ES-I3 (cell line): Measurements from ENCODE around the gene PAPPA.

Source experiments
- H3K36me3 ChIP-seq: 2 replicates; pipeline ENCODE4 v1.6.1; 2013; ENCODE audit warnings: mild to moderate bottlenecking, low read length, control low read depth, moderate library complexity; ENCODE audit not compliant: insufficient read depth
- H3K4me1 ChIP-seq: 2 replicates; pipeline ENCODE4 v1.6.1; 2013; ENCODE audit warnings: mild to moderate bottlenecking, control low read depth, low read length; ENCODE audit not compliant: insufficient read depth
- H3K9ac ChIP-seq: 2 replicates; pipeline ENCODE4 v1.6.1; 2013; ENCODE audit warnings: low read depth, mild to moderate bottlenecking, low read length, moderate library complexity
- H3K9me3 ChIP-seq: 2 replicates; pipeline ENCODE4 v1.6.1; 2013; ENCODE audit warnings: mild to moderate bottlenecking, low read length, moderate library complexity; ENCODE audit not compliant: control insufficient read depth, insufficient read depth

The PAPPA gene

DNA sequence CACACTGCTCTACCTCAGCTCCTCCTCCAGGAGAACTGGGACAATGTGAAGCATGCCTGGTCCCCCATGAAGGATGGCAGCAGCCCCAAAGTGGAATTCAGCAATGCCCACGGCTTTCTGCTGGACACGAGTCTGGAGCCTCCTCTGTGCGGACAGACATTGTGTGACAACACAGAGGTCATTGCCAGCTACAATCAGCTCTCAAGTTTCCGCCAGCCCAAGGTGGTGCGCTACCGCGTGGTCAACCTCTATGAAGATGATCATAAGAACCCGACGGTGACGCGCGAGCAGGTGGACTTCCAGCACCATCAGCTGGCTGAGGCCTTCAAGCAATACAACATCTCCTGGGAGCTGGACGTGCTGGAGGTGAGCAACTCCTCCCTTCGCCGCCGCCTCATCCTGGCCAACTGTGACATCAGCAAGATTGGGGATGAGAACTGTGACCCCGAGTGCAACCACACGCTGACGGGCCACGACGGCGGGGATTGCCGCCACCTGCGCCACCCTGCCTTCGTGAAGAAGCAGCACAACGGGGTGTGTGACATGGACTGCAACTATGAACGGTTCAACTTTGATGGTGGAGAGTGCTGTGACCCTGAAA, 34.1 kb downstream of the PAPPA start:
- no peaks in the 10 kb centered on the region for H3K4me1 ChIP-seq
- H3K36me3 ChIP-seq: no peaks in the 10 kb centered on the region
- H3K9ac ChIP-seq: no peak overlapping the region
- no peaks in the 10 kb centered on the region for H3K9me3 ChIP-seq

DNA sequence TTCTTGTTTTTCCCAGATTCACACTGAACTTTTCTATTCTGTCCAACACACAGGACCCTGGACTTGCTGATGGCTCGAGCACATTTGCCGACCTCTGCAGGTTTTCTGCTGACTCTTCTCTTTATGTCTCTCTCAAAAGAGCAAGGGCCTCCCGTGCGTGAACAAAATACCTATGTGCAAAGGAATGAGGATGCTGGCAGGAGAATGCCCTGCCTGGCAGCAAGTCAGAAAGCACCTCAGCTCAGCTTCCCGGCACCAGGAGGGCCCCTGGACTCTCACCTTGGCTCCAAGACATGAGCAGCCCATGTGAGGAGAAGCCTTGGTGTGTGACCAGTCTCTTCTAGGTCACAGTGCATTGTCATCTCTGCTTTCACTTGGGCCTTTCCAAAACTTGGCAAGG, 36.1 kb downstream of the PAPPA start:
- Histone ChIP-seq H3K4me1 (no peaks in the 10 kb centered on the region), H3K9ac (no peak overlapping the region), H3K9me3 (no peaks in the 10 kb centered on the region), H3K36me3 (no peaks in the 10 kb centered on the region)

DNA sequence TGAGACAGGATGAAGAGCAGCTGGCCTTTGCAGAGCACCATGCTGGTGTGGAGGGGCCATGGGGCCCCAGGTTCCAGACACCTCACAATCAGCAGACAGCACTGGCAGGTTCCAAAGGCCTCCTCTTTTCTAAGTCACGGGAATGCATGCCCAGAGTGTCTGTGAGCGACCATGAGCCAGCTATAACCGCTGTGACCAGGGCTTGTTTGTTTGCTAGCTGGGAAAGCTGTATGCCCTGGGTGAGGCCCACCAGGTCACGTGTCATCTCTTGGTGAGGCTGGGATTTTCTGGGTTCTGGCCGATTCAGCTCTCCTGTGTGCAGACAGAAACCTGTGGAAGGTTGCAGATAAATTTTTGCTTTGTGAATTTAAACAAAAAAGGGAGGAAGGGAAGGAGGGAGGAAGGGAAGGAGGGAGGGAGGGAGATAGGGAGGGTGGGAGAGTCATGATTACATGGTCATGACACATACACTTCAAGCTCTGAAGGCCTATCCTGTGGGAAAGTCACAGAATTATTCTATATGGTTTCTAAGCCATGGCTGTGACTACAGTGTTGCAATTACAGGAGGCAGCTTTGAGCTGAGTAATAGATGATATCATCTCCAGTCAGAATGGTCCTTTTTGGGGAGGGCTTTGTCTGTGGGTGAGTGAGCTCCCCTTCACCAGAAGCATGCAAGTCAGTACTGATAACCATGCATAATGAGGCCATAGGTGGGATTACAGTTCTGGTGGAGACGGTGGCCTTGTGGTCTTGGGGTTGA, 37.2 kb downstream of the PAPPA start:
- Histone ChIP-seq H3K9me3 (no peaks in the 10 kb centered on the region), H3K36me3 (no peaks in the 10 kb centered on the region), H3K4me1 (no peaks in the 10 kb centered on the region), H3K9ac (no peak overlapping the region)

DNA sequence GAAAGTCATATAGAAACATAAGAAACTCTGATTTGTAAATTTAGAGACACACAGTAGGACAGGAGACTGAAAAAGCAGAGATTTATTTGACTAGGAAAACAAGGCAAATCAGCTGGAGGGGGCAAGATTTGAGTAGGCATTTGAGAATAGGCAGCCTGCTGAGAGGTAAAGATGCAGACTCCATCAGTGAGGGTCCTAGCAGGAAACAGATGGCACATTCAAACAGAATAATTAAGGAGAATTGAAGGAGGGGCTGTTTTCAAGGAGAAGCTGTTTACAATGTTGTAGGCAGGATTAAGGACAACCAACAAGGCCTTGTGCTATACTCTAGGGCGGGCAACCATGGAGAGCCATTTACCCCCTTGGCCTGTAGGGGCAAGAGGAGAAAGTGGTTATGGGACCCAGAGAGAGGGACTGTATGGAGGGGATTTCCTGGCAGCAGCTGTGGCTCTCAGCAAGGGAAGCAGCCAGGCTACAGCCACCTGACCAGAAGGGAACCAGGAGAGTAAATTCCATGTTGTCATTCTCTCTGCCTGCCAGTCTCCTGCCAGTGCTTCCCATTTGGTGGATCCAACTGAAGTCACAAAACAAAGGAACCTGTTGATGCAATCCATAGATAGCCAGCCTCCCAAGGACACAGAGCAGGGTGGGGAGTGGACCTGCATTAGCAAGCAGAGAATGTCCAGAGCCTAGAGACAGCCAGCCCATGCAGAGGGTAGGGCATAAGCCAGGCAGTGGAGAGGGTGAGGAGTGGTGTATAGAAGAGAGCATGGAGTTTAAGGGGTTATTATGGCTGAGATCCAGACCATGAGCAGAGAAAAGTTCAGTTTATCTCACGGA, 38.2 kb downstream of the PAPPA start:
- Histone ChIP-seq H3K4me1 (no peaks in the 10 kb centered on the region), H3K9me3 (no peaks in the 10 kb centered on the region), H3K36me3 (no peaks in the 10 kb centered on the region), H3K9ac (no peak overlapping the region)

DNA sequence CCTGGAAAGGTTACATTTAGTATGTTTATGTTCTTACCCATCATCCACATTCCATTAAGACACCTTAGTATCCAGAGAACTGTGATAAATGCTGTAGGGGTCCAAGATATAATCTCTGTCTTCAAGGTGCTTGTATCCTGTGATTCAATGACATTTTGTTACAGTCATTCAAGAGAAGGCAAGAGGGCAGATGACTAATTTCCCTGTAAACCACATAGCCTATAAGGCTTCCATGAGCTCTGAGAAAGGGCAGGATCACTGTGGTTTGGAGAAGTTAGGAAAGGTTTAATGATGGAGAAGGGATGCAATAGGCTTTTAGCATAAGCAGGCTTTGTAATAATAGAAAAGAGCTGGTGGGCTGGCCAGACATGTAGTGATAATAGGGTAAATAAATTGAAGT, 40.0 kb downstream of the PAPPA start:
- Histone ChIP-seq H3K9me3 (no peaks in the 10 kb centered on the region), H3K4me1 (no peaks in the 10 kb centered on the region), H3K36me3 (no peaks in the 10 kb centered on the region), H3K9ac (no peak overlapping the region)

DNA sequence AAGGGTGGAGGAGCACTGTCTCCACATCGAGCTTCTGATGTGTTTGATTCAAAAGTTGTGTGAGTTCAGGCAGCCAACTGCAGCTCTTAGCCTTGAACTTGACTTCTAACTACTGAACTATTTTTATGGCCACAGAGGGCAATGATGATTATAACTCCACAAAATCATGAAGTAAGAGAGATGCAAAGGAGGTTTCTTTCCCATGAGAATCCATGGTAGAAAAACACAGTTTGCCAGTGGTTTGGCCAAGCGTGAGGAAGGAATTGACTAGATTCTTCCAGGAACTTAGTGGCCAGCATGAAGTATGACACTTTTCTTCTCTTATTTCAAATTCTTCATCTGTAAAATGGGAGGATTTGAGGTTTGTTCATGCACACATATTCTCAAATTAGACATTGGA, 43.2 kb downstream of the PAPPA start:
- Histone ChIP-seq H3K9me3 (no peaks in the 10 kb centered on the region), H3K9ac (no peak overlapping the region), H3K4me1 (no peaks in the 10 kb centered on the region), H3K36me3 (no peaks in the 10 kb centered on the region)

DNA sequence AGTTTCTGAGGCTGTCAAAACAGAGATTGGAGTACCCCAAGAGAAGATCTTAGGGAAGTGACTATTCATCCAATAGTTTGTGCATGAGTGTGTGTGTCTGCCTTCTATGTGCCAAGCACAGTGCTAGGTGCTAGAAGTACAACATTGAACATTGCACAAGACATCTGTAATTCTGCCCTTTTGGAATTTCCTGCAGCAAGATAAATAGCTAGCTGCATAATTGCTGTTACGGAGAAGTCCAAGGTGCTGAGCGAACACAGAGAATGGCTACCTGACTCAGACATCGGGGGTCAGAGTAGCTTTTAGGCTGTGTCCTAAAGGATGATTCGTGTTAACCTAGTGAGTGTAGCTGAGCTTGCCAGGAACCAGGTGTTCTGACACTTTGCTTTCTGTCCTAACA, 44.8 kb downstream of the PAPPA start:
- Histone ChIP-seq H3K4me1 (no peaks in the 10 kb centered on the region), H3K9me3 (no peaks in the 10 kb centered on the region), H3K36me3 (no peaks in the 10 kb centered on the region)

DNA sequence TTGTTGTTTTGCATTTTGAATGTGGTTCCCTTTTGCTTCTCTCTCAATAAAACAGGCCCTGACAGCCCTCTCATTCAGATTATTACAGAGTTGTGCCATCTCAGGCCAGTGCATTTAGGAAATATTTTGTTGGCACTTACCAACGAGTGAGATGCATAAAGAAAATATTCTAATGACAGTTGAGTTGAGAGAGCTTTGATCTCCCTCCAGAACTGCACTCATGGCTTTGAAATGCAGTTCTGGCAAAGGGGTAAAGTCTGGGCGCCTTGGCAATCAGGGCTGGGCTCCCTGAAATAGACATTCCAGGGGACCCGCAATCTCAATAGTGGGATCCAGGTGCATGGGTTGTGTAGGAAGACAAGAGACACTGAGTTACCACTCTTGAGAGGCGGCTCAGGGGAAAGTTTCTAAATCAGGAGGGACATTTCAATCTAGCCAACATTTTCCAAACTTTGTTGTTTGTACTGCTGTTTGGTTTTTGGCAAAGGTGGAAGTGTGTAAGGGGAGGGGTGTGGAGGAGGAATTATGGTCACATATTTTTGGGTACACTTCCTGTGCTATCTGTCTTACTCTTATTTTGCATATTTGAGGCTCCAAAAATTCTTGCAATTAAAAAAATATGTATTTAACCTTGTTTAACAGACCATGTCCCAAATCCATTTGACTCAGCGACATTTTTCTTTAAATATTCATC, 48.8 kb downstream of the PAPPA start:
- H3K4me1 ChIP-seq: no peaks in the 10 kb centered on the region
- no peaks in the 10 kb centered on the region for H3K9me3 ChIP-seq
- no peaks in the 10 kb centered on the region for H3K36me3 ChIP-seq
- H3K9ac ChIP-seq: no peak overlapping the region

More for the DNA sequence above, 44.8 kb downstream of the PAPPA start:
- no peak overlapping the region for H3K9ac ChIP-seq

DNA sequence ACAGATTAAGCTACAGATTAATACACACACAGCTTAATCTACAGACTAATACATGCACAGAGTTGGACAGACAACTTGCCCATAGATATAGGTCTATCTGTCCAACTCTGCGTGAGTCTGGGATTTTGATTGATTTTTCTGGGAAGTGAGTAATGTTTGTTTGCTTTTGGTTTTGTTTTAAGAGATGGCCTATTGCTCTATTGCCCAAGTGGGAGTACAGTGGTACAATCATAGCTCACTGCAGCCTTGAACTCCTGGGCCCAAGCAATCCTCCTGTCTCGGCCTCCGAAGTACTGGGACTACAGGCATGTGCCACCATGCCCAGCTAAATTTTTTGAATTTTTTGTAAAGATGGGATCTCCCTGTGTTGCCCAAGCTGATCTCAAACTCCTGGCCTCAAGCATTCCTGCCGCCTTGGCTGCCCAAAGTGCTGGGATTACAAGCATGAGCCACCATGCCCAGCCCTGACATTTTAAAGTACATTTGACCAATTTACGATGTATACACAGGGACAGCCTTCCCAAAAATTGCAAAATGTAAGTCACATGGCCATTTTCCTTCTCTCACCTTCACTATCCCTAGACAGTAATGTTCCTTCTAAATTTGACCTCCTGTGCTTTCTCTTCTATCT, 50.8 kb downstream of the PAPPA start:
- no peaks in the 10 kb centered on the region for H3K36me3 ChIP-seq
- no peak overlapping the region for H3K9ac ChIP-seq
- no peaks in the 10 kb centered on the region for H3K9me3 ChIP-seq
- no peaks in the 10 kb centered on the region for H3K4me1 ChIP-seq

DNA sequence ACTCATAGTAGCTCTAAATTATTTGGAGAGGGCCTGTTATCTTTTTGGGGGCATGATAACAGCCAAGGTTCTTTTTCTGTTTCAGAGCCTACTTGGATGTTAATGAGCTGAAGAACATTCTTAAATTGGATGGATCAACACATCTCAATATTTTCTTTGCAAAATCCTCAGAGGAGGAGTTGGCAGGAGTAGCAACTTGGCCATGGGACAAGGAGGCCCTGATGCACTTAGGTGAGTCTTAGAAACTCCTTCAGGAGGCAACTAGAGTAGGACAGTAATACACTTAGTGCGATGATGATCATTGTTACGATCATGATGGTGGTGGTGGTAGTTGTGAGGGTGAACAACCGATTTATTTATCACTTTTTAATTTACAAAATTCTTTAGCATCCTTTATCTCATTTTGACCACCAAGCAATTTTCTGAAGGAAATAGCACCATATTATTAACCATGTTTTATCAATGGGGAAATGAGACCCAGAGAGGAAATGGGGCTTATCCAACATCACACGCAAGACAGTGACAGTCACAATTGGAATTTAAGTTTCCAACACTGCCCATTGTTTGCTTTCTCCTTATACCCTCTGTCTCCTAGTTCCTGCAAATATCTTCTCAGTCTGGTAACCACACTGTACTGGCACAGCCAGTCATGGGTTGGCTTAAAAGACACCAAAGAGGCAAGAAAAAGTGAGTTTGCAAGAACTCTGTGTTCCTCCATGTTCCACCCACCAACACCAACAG, 54.0 kb downstream of the PAPPA start:
- H3K4me1 ChIP-seq: no peaks in the 10 kb centered on the region; the same call in 1 of the 2 replicates
- no peaks in the 10 kb centered on the region for H3K36me3 ChIP-seq
- H3K9me3 ChIP-seq: no peaks in the 10 kb centered on the region
- no peak overlapping the region for H3K9ac ChIP-seq

DNA sequence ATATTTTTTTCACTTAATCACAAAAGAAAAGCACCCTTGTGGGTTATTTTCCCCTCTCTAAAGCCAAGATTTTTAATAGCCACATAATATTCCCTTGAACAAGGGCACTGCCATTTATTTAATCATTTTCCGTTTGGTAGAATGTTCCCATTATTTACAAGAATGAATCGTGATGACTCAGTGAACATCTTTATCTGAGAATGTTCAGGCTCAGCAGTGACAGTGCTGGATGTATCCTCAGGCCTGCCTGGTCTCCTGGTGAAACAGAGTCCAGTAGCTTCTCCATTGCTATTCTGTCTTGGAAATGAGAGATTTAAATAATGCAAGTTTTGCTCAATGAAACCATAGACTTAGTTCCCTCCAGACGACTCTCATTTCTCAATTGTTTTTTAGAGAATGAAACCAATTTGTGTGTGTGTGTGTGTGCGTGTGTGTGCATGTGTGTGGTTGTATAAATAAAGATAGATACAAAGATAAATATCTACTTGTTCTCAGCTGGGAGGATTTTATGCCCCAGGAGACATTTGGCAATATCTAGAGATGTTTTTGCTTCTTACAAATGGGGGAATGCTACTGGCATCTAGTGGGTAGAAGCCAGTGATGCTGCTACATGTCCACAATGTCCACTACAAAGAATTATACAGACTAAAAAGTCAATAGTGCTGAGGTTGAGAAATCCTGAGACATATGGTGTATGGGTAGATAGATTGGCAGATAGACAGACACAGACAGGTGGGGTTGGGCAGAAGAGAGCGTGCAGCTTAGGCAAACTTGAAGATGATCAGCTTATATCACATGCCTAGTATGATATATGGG, 55.0 kb downstream of the PAPPA start:
- Histone ChIP-seq H3K9ac (no peak overlapping the region), H3K36me3 (no peaks in the 10 kb centered on the region), H3K9me3 (no peaks in the 10 kb centered on the region), H3K4me1 (peaks cover 10% of the 10 kb centered on the region)

DNA sequence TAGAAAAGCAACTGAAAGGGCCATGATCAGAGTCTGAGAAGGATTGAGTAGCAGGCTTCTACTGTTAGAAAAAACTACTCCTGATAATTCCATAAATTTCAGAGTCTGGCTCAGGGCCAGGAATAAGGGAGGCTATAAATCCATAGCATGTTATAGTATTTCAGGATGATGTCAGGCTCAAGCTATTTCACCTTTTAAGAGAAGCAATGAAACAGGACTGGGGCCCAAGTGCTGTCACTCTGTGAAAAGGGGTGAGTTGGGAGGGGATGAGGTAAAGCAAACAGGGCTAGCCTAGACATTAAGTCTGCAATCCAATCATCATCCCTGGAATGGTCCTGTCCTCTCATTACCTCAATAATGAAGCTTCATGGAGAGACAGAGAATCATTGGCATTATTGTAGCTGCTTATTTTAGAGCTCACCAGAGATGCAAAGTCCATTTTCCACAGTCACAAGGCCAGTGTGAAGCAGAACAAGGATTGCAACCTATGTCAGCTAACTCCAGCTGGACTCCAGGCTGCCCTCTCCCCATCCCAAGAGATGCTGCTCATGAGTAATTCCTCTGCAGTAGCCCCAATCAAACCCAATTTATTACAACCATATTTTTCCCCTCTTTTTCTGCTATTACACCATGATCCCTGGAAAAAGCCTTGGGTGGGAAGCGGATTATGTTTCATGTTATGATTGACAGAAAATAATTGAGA, 56.0 kb downstream of the PAPPA start:
- Histone ChIP-seq H3K9ac (no peak overlapping the region), H3K9me3 (no peaks in the 10 kb centered on the region), H3K4me1 (peaks cover 13% of the 10 kb centered on the region), H3K36me3 (no peaks in the 10 kb centered on the region)
